GM08714 (cell line): Measurements from ENCODE around the gene COL9A3.

Experiments used
- H3K4me3 ChIP-seq: fragments of 200-500 bp; sonication (Bioruptor generic); 2 replicates; pipeline ENCODE4 v1.5.1; 2014; ENCODE audit warnings: mild to moderate bottlenecking, low read length, inconsistent platforms
- ZNF274 ChIP-seq: IDR thresholded peaks from 2 replicates; pipeline ENCODE4 v1.6.1; 2012; ENCODE audit warnings: mild to moderate bottlenecking, low read depth, low read length

Gene COL9A3

GRCh38 chr20:62888910-62889309 lies 72.1 kb downstream of the COL9A3 start:
- no peak for TF ChIP-seq ZNF274
- no peak overlapping the region for H3K4me3 ChIP-seq

DNA sequence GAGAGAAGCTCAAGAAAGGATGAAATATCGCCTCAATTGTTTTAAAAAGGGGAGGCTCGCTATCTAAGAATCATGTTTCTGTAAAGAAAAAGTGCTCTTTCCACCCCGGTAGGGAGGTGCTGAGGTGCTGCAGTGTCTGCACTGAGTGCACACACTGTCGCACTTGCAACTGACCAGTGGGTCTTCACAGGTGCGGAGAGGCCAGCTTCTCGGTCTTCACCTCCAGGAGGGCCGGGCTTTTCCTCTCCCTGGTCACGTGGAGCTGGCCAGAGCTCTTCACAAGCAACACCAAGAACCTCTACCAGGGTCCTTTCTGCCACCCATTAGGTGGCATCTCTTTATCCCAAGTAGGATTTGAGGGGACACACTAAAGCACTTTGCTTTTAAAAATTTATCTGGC lies 72.6 kb downstream of the COL9A3 start:
- no peak overlapping the region for H3K4me3 ChIP-seq
- TF ChIP-seq ZNF274, result no peak

- no peak for TF ChIP-seq ZNF274
- no peak overlapping the region for H3K4me3 ChIP-seq
Observed at GRCh38 chr20:62889871-62890270, 73.0 kb downstream of the COL9A3 start.

DNA sequence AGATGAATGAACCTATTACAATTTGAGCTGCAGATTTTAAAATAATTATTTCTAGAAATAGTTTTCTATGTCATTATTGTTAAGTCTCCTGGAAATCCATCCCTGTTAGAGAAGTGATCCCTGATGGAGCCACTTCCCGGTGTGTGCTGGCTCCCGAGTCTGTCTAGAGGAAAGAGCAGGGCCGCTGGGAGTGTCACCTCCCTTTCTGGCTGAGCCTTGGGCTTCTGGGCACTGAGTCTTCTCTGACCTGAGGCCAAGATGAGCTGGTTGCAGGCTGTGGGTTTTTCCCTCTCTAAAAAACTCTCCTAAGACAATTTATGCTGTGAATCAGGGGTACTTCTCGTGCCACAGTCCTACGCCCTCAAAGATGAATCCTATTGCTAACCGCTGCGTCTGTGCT lies 73.6 kb downstream of the COL9A3 start:
- TF ChIP-seq ZNF274, result no peak
- no peak overlapping the region for H3K4me3 ChIP-seq
